MV-4-11 (cell line): ENCODE measurements around the gene KRTAP5-5.
"Not testable (repeated sequence)": the region's sequence is repeated elsewhere in the genome, so short reads cannot be mapped to it uniquely, and the experiment has no call there.

Source experiments
- DNase-seq: peaks from one replicate; lab custom pipeline; 2025; lab: John Stamatoyannopoulos, UW

Gene KRTAP5-5

DNA sequence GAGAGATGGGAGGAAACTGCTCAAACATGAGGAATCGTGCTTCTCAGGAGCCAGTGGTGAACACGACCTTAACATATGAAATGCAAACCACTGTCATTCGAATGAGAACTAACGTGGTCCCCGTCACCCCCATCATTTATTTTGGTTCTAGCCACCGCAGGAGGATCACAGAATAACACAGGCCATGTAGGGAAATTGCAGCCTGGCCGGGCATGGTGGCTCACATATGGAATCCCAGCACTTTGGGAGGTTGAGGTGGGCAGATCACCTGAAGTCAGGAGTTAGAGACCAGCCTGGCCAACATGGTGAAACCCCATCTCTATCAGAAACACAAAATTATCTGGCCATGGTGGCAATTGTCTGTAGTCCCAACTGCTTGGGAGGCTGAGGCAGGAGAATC lies 27.1 kb downstream of the KRTAP5-5 start:
- DNase-seq: no peak

GRCh38 chr11:1659506-1659905 lies 29.9 kb downstream of the KRTAP5-5 start:
- no peak for DNase-seq

DNA sequence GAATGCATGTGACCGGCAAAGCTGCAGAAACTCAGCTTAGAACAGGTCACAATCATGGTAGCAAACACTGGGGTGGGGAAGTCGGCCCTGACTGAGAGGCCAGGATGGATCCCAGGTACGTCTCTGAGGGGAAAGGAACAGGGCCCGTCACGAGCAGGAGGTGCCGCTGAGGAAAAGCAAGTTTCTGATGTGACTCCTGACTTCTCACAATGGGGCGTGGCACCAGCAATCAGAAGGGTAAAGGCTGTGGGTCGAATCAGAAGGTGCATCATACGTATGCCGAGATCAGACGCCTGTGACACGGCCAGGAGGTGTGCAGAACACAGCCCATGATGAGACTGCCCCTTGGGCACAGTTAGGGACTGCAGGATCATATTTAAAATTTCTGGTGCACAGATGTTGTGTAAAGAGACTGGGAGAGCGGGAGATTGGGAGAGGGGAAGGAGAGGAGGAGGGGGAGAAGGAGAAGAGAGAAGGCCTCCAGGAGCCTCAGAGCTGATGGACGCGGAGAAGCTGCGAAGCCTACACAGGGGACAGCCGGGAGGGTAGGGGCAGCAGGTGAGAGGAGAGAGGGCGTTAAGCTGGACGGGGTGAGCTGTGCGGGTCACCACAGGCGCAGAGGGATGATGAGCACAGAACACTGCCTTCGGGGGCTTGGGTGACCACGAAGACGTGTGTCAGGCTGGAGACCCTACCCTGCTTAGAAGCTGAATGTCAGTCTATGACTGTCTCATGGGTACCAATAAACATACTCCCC lies 30.7 kb downstream of the KRTAP5-5 start:
- no peak for DNase-seq

DNA sequence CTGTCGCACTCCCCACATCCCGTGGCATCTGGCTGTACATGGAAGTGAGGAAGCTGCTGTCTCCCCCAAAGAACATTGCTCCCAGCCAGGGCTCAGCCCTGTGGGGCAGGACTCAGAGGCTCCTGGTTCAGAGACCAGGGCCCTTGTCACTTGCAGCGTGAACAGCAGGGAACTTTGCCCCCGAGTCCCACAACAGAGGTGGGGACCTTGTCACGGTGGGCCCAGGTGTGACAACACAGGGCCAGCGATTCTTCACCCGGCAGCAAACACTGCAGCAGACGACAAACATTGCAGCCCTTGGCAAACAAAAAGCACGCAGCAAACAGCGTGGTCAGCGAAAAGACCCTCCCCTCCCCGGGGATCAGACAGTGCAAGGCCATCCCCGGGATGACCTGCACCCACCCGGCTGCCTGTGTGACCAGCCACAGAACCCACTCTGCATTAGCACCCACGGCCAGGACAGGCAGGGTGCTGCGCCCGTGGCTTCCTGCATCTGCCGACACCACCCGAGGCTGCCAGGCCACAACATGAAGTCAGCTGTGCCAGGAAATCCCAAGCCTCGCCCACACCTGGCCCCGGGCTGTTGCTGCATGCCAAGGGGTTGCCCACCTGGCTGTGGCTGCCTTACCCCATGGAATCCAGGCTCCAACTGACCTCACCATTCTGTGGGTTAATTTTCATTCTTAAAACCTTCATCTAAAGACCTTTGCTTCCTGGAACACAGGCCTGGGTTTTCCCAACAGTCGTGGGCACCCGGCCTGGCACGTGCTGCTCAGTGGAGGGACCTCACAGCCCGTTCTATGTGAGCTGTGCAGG lies 32.1 kb downstream of the KRTAP5-5 start:
- DNase-seq: not testable (repeated sequence)

GRCh38 chr11:1662699-1663283 lies 33.2 kb downstream of the KRTAP5-5 start:
- DNase-seq: not testable (repeated sequence)

GRCh38 chr11:1665313-1665712 lies 35.7 kb downstream of the KRTAP5-5 start:
- no peak for DNase-seq

DNA sequence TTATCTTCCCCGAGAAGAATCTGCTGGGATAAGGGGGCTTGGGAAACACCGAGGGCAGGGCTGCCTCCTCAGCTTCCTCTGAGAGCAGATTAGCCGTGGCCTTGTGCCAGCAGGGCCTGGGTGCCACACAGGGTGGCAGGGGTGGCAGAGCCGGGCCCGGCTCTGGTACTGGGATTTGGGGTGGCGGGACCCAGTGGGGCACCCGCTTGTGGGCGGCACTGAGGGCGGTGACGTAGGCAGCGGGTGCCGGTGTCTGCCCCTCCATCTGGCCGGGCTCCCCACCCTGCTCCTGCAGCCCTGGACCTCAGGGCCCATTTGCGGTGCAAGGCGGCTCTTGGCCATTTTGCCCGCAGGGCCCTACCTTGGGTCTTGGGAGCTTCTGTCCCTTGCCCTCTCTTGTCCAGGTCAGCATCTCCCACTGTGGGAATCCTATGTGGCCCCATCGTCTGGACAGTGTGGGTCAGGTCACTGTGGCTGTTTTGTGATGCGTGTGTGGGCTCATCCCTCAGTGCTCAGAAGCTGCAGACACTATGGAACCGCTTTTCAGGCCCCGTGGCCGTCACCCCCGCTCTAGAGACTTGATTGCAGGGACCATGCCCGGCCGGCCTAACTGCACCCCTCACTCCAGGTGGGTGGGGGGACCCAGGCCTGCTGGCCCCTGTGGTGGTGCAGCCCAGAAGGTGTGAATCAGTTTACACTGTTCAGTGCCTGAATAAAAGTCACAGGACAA lies 37.7 kb downstream of the KRTAP5-5 start:
- DNase-seq: no peak

DNA sequence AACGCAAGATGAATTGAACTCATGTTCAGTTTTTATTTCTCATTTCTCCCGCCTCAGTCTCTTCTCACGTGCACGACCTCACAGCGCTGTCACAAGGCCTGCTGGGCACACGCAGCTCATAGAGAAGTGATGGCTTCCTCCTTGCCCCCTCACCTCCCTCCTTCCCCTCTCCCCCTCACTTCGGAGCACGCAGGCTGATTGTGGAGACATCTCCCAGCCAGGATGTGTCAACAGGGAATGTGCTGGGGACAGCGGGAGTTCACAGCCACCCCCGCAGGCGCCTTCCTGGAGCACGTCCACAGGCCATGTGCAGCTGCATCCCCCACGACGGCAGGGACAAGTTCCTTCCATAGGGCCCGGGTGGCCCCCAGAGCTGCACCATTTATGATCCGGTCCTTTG lies 38.3 kb downstream of the KRTAP5-5 start:
- DNase-seq: no peak

DNA sequence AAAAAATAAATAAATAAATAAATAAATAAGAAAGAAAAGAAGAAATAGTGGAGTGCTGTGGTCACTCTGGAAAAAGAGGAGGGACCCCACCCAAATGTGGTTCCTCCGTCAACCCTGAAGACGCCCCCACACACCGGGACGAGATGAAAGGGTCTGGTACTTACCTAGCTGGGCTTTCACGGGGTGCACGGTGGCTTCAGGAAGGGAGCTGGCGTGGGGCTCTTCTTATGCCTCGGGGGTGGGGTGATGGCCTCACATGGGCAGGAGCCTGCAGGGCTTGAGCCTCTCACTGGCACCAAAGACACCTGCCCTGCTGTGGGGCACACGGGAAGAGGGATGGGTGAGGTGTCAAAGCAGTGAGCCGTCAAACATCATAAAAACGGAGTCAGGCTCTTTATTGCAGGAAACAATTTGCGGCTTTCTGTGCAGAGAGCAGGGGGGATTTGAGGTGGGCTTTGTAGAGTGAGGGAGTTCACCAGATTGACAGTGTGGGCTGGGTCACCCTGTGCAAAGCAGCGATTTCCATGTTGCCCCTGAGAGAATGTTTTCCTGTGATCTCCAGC lies 39.4 kb downstream of the KRTAP5-5 start:
- DNase-seq: no peak

DNA sequence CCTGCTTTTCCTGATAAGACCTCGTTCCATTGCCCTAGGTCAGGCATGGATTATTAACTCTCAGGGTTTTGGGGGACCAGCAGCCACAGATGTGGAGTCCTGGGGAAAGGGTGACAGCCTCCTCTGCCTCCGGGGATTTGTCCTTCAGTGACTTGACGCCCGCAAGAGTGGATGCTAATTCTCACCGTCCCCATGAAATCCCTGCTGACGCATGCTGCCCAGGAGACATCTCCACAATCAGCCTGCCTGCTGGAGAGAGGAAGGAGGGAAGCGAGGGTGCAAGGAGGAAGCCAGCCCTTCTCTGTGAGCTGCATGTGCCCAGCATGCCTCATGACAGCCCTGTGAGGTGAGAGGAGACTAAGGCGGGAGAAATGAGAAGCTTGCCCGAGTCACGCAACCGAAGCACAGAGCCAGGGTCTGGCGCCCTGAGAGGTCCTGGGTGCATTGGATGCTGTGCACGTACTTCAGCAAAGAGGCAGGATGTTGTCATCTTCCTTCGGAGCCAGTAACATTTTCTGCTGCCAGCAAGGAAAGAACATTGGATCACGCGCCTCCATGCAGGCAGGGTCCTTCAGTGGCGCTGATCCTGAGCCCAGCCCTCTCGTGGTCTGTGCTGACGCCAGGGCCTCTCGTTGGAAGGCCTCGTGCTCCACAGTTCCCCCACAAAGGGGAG lies 40.1 kb downstream of the KRTAP5-5 start:
- no peak for DNase-seq

- DNase-seq: not testable (repeated sequence)
Observed at GRCh38 chr11:1670457-1670856, 40.9 kb downstream of the KRTAP5-5 start.

GRCh38 chr11:1670905-1671371 lies 41.4 kb downstream of the KRTAP5-5 start:
- DNase-seq: no peak

DNA sequence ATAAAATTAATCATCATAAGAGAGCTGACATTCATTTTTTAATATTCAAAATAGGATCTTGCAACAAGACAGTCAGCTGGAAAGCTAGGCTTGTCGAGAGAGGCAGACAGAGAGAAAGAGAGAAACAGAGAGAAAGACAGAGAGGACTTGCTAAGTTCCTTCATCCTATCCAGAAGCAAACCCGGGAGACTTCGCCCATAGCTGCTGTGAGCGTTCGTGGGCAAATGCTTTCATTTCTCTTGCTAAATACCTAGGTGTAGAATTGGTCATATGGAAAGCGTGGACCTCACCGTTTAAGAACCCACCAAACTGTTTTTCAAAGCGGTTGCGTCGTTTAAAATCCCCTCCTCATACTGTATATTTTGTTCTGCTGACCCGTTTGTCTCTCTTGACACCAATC lies 42.1 kb downstream of the KRTAP5-5 start:
- no peak for DNase-seq

DNA sequence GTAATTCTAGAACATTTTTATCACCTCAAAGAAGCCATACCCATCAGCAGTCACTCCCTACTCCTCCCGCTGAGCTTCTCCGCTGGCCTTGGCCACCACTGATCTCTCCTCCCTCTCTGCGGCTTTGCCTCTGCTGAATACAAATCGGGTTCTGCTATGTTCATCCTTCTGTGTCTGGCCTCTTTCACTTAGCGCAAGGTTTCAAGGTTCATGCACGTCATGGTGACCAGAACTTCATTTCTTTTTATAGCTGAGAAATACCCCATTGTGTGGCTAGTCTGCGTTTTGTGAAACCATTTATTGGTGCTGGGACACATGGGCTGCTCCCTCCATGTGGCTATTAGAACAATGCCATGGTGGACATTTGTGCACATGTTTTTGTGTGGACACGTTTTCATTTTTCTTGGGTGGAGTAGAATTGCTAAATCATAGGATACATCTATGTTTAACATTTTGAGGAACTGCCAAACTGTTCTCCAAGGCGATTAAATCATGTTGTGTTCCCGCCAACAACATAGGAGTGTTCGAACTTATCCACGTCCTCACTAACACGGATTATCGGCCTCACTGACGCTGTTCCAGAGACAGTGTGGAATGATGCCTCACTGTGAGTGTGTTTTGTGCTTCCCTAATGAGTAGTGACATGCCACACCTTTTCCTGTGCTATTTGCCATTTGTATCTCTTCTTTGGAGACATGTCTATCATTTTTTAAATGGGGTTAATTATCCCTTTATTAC lies 43.2 kb downstream of the KRTAP5-5 start:
- DNase-seq: no peak

GRCh38 chr11:1673446-1674172 lies 44.0 kb downstream of the KRTAP5-5 start:
- no peak for DNase-seq

DNA sequence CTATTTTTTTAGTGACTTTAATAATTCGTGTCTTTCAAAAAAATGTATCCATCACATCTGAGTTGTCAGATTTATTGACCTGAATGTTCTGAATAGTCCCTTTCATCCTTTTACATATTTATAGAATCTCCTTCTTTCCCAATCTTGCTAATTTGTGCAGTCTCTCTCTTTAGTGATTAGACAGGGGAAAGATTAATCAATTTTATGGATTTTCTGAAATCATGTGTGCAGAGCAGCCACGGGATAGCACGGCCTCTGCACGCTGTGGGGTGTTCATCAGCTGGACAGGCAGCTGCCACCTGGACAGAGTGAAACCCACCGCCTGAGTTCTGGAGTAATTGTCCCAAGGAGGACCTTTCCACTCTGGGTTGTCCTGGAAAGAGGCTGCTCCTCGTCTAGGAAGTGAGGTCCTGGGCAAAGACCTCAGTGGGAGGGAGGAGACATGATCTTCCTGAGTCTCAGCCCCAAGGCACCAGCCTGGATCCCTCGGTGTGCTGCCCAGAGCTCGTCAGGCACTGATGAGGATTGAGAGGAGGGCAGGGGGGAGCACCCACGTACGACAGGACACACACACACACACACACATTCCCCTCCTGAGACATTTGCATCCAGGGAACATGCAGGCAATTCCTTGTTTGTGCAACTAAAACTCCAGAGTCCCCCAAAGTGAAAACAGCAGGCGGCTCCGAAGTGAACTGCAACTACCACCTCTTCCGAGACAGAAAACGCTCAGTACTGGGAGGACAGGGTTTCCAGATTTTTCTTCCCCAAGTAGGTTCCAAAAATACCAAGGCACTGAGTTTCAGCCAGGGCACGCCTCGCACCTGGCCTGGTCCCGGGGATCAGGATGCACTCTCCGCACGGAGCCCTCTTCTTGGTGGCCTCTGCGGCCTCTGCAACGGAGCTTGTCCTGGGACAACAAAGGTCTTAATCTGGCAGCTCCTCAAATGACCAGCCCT lies 44.9 kb downstream of the KRTAP5-5 start:
- no peak for DNase-seq

DNA sequence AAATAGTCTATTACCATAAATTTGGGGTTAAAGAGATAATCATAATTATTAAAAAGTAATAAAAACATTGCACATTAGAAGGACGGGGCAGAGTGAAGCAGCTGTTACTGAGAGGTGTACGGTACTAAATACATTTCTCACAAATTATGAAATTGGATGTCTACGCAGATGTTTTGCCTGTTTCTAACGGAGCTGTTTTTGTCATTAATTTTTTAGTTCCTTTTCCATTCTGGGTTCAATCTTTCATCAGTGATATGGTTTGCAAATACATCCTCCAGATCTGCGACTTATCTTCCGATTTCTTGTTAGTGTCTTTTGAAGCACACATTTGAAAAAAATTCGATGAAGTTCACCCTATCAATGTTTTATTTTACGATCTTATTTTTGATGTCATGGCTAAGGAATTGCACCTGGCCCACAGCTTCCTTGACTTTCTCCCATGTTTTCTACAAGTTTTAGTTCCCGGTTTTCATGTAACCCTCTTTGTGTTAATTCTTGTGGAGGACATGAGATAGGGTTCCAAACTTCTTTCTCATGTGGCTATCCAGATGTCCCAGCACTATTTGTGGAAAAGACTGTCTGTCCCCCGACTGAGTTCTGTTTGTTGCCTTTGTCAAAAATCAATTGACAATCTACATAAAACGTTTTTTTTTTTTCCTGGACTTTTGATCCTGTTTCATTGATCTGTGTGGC lies 46.1 kb downstream of the KRTAP5-5 start:
- DNase-seq: no peak

GRCh38 chr11:1676229-1676740 lies 46.7 kb downstream of the KRTAP5-5 start:
- no peak for DNase-seq
